HG03060 (cell line): ENCODE data around the gene SLC17A9.

Experiments
- ATAC-seq: cut with Tn5 transposase; IDR thresholded peaks from one replicate; pipeline ENCODE4 v1.9.1; 2021; ENCODE audit warnings: low read depth, moderate number of reproducible peaks; ENCODE audit not compliant: unreplicated experiment

The SLC17A9 gene

DNA sequence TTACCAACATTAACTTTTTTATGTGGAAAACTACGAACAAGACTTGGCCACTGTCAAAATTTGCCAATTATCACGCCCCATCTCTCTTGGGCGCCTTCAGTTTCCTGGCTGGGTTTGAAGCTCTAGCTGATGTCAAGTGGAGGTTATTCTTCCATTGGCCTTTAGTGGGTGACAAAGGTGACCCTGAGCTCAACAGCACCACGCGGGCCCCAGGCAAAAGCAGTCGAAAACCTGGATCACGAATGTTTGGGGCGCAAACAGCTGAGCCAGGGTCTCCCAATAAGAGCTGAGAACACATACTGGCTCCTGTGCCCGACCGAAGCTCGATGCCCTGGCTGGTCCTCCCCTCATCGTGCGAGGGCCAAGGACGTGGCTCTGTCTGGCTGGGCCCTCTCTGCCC, 26.8 kb downstream of the SLC17A9 start:
- no peak for ATAC-seq

DNA sequence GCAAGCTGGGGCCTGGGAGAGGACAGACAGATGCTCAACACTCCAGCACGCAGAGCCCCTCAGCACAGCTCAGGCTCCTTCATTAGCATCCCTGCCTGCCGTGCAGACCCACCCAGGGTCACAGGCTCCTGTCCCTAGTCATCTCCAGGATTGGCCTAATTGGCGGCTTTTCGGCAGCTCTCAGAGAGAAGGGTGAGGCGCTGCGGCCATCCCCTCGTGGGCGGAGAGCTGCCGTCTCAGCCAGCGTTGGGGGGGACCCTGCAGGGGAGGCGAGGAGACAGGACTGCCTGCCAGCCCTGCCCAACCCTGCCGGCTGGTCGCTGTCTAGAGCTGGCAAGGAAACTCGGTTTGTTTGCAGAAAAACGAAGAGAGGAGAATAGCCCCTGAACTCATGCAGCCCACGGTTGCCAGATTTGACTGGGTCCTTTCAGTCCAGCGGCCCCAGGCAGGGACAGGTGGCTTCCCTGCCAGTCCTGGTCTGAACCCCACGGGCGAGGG, 27.4 kb downstream of the SLC17A9 start:
- no peak for ATAC-seq

DNA sequence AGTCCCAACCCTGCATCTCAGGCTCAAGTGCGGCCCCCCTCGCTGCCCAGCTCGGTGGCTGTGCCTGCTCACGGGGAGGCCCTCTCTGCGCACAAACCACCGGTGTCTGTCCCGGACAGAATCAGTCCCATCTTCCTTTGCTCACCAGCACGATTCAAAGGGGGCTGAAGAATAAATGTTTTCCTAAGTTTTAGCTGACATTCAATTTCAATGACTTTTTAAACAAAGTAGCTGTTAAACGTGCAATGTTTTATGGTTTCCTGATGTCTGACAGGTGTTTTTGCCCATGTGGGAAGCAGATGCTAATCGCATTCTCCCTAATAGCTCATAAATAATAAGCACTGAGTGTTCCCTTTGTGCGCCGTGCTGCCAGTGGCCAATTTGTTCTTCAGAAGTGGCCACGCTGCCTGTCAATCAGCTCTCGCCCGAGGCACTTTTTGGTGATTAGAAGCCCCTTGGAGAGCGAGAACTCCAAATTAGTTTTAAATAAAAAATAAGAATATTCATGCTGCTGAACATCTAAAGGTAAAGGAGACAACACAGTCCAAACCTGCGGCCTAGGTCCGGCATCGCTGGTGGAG, 28.0 kb downstream of the SLC17A9 start:
- no peak for ATAC-seq

DNA sequence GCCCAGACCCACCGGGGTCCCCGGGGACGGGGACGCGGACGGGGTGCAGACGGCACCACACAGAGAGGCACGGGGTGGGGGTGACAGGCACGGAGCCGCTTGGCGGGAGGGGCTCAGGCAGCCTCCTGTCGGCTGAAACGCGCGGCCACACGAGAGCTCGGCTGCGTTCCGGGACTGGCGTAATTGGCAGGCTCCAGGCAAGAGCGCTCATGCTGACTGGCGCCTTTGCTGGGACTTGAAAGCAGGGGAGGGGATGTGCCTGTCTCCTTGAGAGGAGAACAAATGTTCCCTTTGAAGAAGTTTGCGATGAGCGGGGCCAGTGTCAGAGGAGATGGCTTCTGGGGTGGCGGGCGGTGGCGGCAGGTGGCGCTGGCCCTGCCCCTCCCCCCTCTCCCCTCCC, 28.5 kb downstream of the SLC17A9 start:
- no peak for ATAC-seq

GRCh38 chr20:62982124-62983075, 29.9 kb downstream of the SLC17A9 start:
- ATAC-seq, result no peak

GRCh38 chr20:62983210-62983609, 30.7 kb downstream of the SLC17A9 start:
- no peak for ATAC-seq

DNA sequence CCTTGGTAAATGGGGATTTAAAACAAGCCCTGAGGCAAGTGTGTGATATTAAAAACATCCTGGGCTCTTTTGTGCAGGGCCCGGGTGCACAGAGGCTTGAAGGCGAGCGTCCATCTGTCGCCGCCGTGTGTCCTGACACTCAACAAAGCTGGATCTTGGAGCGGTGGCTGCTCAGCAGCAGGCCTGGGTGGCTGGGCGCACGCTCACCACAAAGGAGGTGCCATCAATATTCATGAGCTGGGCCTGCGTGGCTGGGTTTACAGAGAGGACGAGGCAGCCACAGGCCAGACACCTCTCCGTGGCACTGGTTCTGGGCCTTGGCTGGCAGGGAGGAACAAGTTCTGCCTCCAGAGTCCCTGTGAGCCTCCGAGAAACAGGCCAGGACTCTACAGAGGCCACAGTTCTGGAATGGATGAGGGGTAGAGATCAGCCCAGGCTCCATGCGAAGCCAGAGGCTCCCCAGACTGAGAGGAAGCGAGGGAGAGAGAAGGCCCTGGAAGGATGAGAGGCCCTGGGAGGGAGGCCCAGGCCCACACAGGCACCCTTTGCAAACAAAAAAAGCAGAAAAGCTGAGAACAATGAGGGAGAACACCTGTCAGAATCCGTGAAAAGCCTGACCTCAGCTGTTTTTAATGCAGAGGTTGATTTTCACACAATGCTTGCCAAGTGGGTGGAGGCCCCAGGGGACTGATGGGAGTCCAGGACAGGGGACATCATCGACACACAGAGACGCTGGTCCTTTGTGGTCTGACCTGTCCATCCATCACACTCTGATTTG, 32.3 kb downstream of the SLC17A9 start:
- no peak for ATAC-seq

- no peak for ATAC-seq
Observed at GRCh38 chr20:62985444-62985778, 32.9 kb downstream of the SLC17A9 start.

GRCh38 chr20:62986257-62986800, 33.8 kb downstream of the SLC17A9 start:
- ATAC-seq, result no peak

- no peak for ATAC-seq
Observed at GRCh38 chr20:62987114-62987513, 34.6 kb downstream of the SLC17A9 start.

- ATAC-seq, result no peak
Observed at GRCh38 chr20:62989201-62989601, 36.7 kb downstream of the SLC17A9 start.

DNA sequence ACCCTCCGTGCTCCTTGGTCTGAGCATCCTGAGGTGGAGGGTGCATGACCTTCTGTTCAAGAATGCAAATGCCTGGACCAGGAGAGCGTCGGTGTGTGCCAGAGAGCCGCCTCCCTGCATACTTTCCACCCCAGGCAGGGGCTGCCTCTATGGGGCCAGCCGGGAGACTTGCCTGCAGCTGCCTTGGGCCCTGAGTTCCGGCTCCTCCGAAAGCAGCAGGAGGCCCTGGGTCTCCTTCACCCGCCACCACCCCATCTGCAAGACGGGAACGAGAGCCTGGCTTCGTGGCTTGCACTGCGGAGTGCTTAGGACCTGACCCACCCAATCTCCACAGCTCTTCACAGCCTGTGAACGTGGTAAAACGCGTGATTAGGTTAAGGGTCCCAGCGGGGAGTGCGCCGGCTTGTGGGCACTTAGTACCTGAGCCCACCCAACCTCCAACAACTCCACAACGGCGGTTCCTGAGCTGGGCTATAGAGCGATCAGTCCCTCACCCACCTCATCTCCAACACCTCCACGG, 37.9 kb downstream of the SLC17A9 start:
- no peak for ATAC-seq

- ATAC-seq, result no peak
Observed at GRCh38 chr20:62991196-62991807, 38.8 kb downstream of the SLC17A9 start.

DNA sequence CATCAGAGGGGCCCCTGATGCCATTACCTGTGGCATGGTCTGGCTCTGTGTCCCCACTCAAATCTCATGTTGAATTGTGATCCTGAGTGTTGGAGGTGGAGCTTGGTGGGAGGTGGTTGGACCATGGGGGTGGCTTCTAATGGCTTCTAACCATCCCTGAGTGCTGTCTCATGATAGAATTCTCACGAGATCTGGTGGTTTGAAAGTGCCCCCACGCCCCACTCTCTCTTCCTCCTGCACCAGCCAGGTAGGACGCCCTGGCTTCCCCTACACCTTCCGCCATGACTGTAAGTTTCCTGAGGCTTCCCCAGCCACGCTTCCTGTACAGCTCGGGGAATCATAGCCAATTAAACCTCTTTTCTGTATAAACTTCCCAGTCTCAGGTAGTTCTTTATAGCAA, 39.4 kb downstream of the SLC17A9 start:
- ATAC-seq, result no peak

DNA sequence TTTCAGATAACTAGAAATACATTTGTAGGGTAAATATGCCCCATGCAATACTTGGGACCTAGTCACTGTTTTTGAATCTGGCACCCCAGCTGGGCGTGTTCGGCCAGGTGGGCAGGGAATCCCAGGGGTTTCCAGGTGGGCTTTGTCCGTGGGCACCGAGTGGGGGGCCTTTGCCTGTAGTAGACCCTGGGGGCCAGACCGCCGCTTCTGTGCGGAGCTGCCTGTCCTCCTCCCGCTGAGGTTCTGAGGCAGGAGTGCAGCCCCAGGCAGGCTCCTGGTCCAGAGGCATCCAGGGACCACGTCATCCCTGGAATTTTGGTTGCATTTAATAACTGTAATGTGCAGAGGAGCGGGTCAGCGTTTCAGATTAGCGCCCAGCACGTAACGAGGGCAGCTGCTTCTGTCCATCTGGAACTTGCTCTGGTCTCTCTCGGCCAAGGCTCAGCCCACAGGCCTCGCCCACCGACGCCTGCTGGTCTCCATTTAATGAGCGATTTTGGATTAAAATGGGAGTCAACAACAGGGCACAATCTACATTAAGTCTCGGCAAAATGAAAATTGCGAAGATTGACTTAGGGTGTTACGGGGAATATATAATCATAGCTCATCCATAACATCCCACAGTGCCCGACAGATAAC, 41.5 kb downstream of the SLC17A9 start:
- ATAC-seq, result no peak

GRCh38 chr20:62994869-62995281, 42.4 kb downstream of the SLC17A9 start:
- ATAC-seq, result no peak

- no peak for ATAC-seq
Observed at GRCh38 chr20:62995481-62995880, 43.0 kb downstream of the SLC17A9 start.

GRCh38 chr20:62995898-62996595, 43.5 kb downstream of the SLC17A9 start:
- ATAC-seq, result no peak

DNA sequence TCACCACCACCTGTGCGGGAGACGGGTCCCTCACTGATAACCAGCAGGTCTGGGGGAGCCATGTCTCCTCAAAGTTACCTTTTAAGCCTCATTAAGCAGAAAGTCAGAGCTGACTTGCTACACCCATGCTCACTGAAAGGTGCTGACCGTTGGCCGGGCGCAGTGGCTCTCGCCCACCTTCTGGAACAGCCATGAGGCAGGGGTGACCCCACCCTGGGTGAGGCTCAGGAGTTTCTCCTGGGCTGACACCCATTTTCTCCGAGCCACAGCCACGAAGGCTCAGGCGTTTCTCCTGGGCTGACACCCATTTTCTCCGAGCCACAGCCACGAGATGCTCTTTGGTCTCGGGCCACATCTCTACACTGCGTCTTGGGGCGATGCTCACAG, 44.1 kb downstream of the SLC17A9 start:
- ATAC-seq, result no peak
